Measurements from ENCODE around the gene SRM.

Gene SRM

GRCh38 chr1:11061652-11062365 lies 2.0 kb upstream of the SRM start:
- no peak for TF ChIP-seq MYC (IDR thresholded peaks at IDR 0.05; ENCODE audit: low read depth, low read length)
- no peak for TF ChIP-seq CTCF (IDR thresholded peaks at IDR 0.05; ENCODE audit: low read depth, low read length)
- TF ChIP-seq POLR2A (IDR thresholded peaks at IDR 0.05; ENCODE audit: extremely low read depth, insufficient read length): no peak
- TF ChIP-seq MAX (IDR thresholded peaks at IDR 0.05; ENCODE audit: low read depth, low read length): no peak
- no peak overlapping the region for H3K4me3 ChIP-seq (ENCODE audit: low read depth, low read length)

GRCh38 chr1:11059155-11059967 lies 457 bp downstream of the SRM start:
- peak; percentile 61 for DNase-seq (ENCODE audit: low read depth)

More at GRCh38 chr1:11061652-11062365, 2.0 kb upstream of the SRM start:
- peak; percentile 48 for DNase-seq (ENCODE audit: low read depth)

DNA sequence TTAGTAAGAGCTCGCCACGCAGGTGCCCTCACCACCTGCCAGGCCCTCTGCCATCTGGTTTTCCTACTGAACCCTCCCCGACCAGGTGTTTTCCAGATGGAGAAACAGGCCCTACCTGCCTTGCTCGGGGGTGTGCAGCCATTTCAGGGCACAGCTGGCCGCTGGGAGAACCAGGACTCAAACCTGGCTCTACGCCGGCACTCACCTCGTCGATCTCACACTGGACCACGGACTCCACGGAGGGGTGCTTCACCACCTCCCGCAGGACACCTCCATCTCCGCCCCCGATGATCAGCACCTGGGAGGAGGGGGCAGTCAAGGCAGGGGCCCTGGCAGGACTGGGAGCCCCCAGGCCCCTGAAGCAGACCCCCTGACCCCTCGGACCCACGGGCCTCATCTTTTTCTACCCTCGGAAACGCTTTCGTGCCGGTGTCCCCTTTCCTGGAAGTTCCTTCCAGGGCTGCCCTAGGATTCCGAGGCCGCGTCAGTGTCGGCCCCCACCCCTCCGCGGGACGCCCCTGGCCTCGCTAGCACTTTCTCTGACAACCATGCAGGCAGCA lies 1.1 kb downstream of the SRM start:
- DNase-seq (ENCODE audit: low read depth): no peak
- H3K4me3 ChIP-seq (ENCODE audit: low read depth, low read length): peak overlapping the region; percentile 82
- no peak for TF ChIP-seq MYC (IDR thresholded peaks at IDR 0.05; ENCODE audit: low read depth, low read length)
- TF ChIP-seq CTCF (IDR thresholded peaks at IDR 0.05; ENCODE audit: low read depth, low read length): no peak
- no peak for TF ChIP-seq MAX (IDR thresholded peaks at IDR 0.05; ENCODE audit: low read depth, low read length)
- TF ChIP-seq POLR2A (IDR thresholded peaks at IDR 0.05; ENCODE audit: extremely low read depth, insufficient read length): no peak

More at GRCh38 chr1:11059155-11059967, 457 bp downstream of the SRM start:
- TF ChIP-seq MAX (IDR thresholded peaks at IDR 0.05; ENCODE audit: low read depth, low read length) (peak; percentile 64), POLR2A (IDR thresholded peaks at IDR 0.05; ENCODE audit: extremely low read depth, insufficient read length) (no peak)
- peak overlapping the region; percentile 82 for H3K4me3 ChIP-seq (ENCODE audit: low read depth, low read length)

DNA sequence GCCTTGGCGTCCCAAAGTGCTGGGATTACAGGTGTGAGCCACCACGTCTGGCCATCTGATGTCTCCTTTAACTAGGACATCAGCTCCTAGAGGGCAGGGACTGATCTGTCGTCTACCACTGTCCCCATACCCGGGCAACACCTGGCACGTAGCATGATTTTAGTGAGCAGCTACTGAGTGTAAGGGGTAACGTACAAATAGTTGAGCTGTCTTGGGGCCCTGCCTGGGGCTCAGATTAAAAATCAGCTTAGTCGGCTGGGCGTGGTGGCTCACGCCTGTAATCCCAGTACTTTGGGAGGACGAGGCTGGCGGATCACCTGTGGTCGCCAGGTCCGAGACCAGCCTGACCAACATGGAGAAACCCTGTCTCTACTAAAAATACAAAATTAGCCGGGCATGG lies 1.8 kb downstream of the SRM start:
- DNase-seq (ENCODE audit: low read depth): no peak
- H3K4me3 ChIP-seq (ENCODE audit: low read depth, low read length): peak overlapping the region; percentile 82
- no peak for TF ChIP-seq CTCF (IDR thresholded peaks at IDR 0.05; ENCODE audit: low read depth, low read length)
- no peak for TF ChIP-seq POLR2A (IDR thresholded peaks at IDR 0.05; ENCODE audit: extremely low read depth, insufficient read length)
- TF ChIP-seq MYC (IDR thresholded peaks at IDR 0.05; ENCODE audit: low read depth, low read length): no peak
- no peak for TF ChIP-seq MAX (IDR thresholded peaks at IDR 0.05; ENCODE audit: low read depth, low read length)

GRCh38 chr1:11057477-11057876 lies 2.3 kb downstream of the SRM start:
- no peak for DNase-seq (ENCODE audit: low read depth)
- TF ChIP-seq MYC (IDR thresholded peaks at IDR 0.05; ENCODE audit: low read depth, low read length) (no peak), CTCF (IDR thresholded peaks at IDR 0.05; ENCODE audit: low read depth, low read length) (no peak), MAX (IDR thresholded peaks at IDR 0.05; ENCODE audit: low read depth, low read length) (no peak), POLR2A (IDR thresholded peaks at IDR 0.05; ENCODE audit: extremely low read depth, insufficient read length) (no peak)
- H3K4me3 ChIP-seq (ENCODE audit: low read depth, low read length): no peak overlapping the region
